Stomach (tissue), 9 donors: ENCODE results near the gene NPB. TPM values are rescaled to one million over a fixed set of nuclear protein-coding genes. Genes with fewer than 3 reads are reported as not detected.
A peak's percentile ranks its signal among the peaks of the same experiment; 100 is the strongest.

Source experiments
- DNase-seq, 2 donors: peaks; one replicate each; pipeline versions ENCODE4 v3.0.0 to v3.0.0-alpha.2; 2013 to 2019
- H3K27ac ChIP-seq, 5 donors: fragments of 200-600 bp in 4 of 5; sonication (generic) in 4 of 5; one replicate each; pipeline ENCODE4 v1.5.1; 2013 to 2019; ENCODE audit warnings: mild to moderate bottlenecking in 1 of 5, moderate library complexity in 1 of 5
- H3K27me3 ChIP-seq, 3 donors: fragments of 200-600 bp; sonication (generic); one replicate each; pipeline ENCODE4 v1.5.1; 2017 to 2019; ENCODE audit warnings: mixed run types in 1 of 3
- H3K36me3 ChIP-seq, 4 donors: fragments of 200-600 bp; sonication (generic); 1 replicate in 3 of 4; 2 replicates in 1 of 4; pipeline ENCODE4 v1.5.1; 2016 to 2019
- H3K4me1 ChIP-seq, 4 donors: fragments of 200-600 bp; sonication (generic); one replicate each; pipeline ENCODE4 v1.5.1; 2016 to 2019
- H3K4me3 ChIP-seq, 4 donors: fragments of 200-600 bp; sonication (generic) in 3 of 4; one replicate each; pipeline ENCODE4 v1.5.1; 2016 to 2019; ENCODE audit warnings: mild to moderate bottlenecking in 1 of 4
- H3K9me3 ChIP-seq, 4 donors: fragments of 200-600 bp; sonication (generic); one replicate each; pipeline ENCODE4 v1.5.1; 2016 to 2019
- CTCF ChIP-seq, 7 experiments: fragments of 450-650 bp in 4 of 7; fragments of 200-600 bp in 3 of 7; sonication (generic) in 3 of 7; IDR thresholded peaks; one replicate each; pipeline ENCODE4 v1.5.1; 2016 to 2019; ENCODE audit warnings: antibody characterized with exemption in 7 of 7, control low read depth in 2 of 7, mild to moderate bottlenecking in 1 of 7
- EP300 ChIP-seq: sonication (generic); formaldehyde crosslinking; IDR thresholded peaks from one replicate; pipeline ENCODE4 v1.6.1; 2017; ENCODE audit warnings: antibody characterized with exemption
- POLR2A ChIP-seq, 4 donors: fragments of 450-650 bp; IDR thresholded peaks; one replicate each; pipeline ENCODE4 v1.6.1; 2016; ENCODE audit warnings: antibody characterized with exemption in 4 of 4, control low read depth in 2 of 4, mild to moderate bottlenecking in 1 of 4, moderate library complexity in 1 of 4
- POLR2AphosphoS5 ChIP-seq, 3 donors: sonication (generic); formaldehyde crosslinking; IDR thresholded peaks; one replicate each; pipeline ENCODE4 v1.6.1; 2016; ENCODE audit warnings: antibody characterized with exemption in 3 of 3
- WGBS, 5 donors: extraction: QIAGEN DNeasy Blood & Tissue Kit in 3 of 5; methylation state at CpG; one replicate each; pipeline versions ENCODE4 v1.1.5 to v1.1.7; 2013 to 2018; 5-methylcytosine and 5-hydroxymethylcytosine counted together
- intact Hi-C: fragments of 100-400 bp; cut with DNase I; formaldehyde crosslinking; loops from one replicate; pipeline ENCODE4 v1.15.1; 2023; ENCODE audit warnings: low total_unique reads
- polyA plus RNA-seq, 3 donors: library from polyadenylated mRNA; stranded (reverse); fragments of 200-250 nt; gene quantifications; one replicate each; pipeline ENCODE4 v1.2.3, GENCODE V29; 2013
- total RNA-seq, 5 donors: library from RNA; depleted of rRNA; stranded (reverse); fragments of >200 nt; gene quantifications; one replicate each; pipeline versions ENCODE4 v1.1.0 to v1.2.3, GENCODE V29; 2014 to 2016
- donor health status: healthy with polysubstance abuse.
- donor health status: Bipolar disorder and iron deficiency.
- donor health status: healthy.

NPB gene
- total and polyA plus RNA-seq, 8 donors, result 0.83 to 2.0 (median 1.2) TPM; not detected in 4

GRCh38 chr17:81939218-81939617 lies 37.2 kb downstream of the NPB start:
- 67 to 84% (median 75%) methylated on average over 8 to 15 of the region's 15 CpGs for WGBS, 5 donors
- no peak for TF ChIP-seq POLR2A (IDR thresholded peaks at IDR 0.05)
- TF ChIP-seq CTCF (IDR thresholded peaks at IDR 0.05), result no peak
- no peak for TF ChIP-seq POLR2AphosphoS5 (IDR thresholded peaks at IDR 0.05)
- TF ChIP-seq EP300, result no peak
- Histone ChIP-seq H3K4me1 (peaks cover 9 to 48% (median 23%) of the 10 kb centered on the region in 4 donors), H3K4me3 (no peak overlapping the region), H3K27ac (peak overlapping the region in 1 of 5 donors; percentile 20), H3K36me3 (peaks cover 0 to 5% (median under 1%) of the 10 kb centered on the region in 4 donors), H3K9me3 (no peaks in the 10 kb centered on the region), H3K27me3 (peaks cover 0 to 59% (median 12%) of the 10 kb centered on the region in 3 donors)
- intact Hi-C loops, result no loop called here
- DNase-seq, result no peak

- peak in 1 of 2 donors; percentile 62 for DNase-seq
- Histone ChIP-seq H3K27me3 (peaks cover 0 to 66% (median 12%) of the 10 kb centered on the region in 3 donors), H3K9me3 (no peaks in the 10 kb centered on the region), H3K27ac (peak overlapping the region in 1 of 5 donors; percentile 20), H3K36me3 (no peaks in the 10 kb centered on the region), H3K4me1 (peaks cover 9 to 46% (median 23%) of the 10 kb centered on the region in 4 donors), H3K4me3 (no peak overlapping the region)
- intact Hi-C loops, result no loop called here
- TF ChIP-seq POLR2AphosphoS5 (IDR thresholded peaks at IDR 0.05), result no peak
- no peak for TF ChIP-seq CTCF (IDR thresholded peaks at IDR 0.05)
- TF ChIP-seq EP300, result no peak
- no peak for TF ChIP-seq POLR2A (IDR thresholded peaks at IDR 0.05)
- 49 to 63% (median 53%) methylated on average over 10 to 21 of the region's 21 CpGs for WGBS, 5 donors
Observed at GRCh38 chr17:81939881-81940385, 37.9 kb downstream of the NPB start.

- intact Hi-C loops, result no loop called here
- DNase-seq, result no peak
- H3K36me3 ChIP-seq, result no peaks in the 10 kb centered on the region
- H3K4me3 ChIP-seq, result no peak overlapping the region
- H3K9me3 ChIP-seq, result no peaks in the 10 kb centered on the region
- no peak overlapping the region for H3K27ac ChIP-seq
- H3K4me1 ChIP-seq, result peaks cover 9 to 37% (median 21%) of the 10 kb centered on the region in 4 donors
- WGBS, 5 donors, result 89 to 93% (median 92%) methylated on average over 34 to 56 of the region's 56 CpGs
- peaks cover 0 to 71% (median 12%) of the 10 kb centered on the region in 3 donors for H3K27me3 ChIP-seq
- TF ChIP-seq POLR2AphosphoS5 (IDR thresholded peaks at IDR 0.05) (no peak), CTCF (IDR thresholded peaks at IDR 0.05) (no peak), EP300 (no peak), POLR2A (IDR thresholded peaks at IDR 0.05) (no peak)
Observed at GRCh38 chr17:81940538-81941483, 38.8 kb downstream of the NPB start.

- no peak overlapping the region for H3K27ac ChIP-seq
- no peak overlapping the region for H3K4me3 ChIP-seq
- no peaks in the 10 kb centered on the region for H3K9me3 ChIP-seq
- H3K27me3 ChIP-seq, result peaks cover 0 to 72% (median 12%) of the 10 kb centered on the region in 3 donors
- TF ChIP-seq CTCF (IDR thresholded peaks at IDR 0.05) (no peak), POLR2A (IDR thresholded peaks at IDR 0.05) (no peak), EP300 (no peak), POLR2AphosphoS5 (IDR thresholded peaks at IDR 0.05) (no peak)
- no peak for DNase-seq
- H3K36me3 ChIP-seq, result no peaks in the 10 kb centered on the region
- H3K4me1 ChIP-seq, result peaks cover 8 to 30% (median 13%) of the 10 kb centered on the region in 4 donors
- WGBS, 5 donors, result 42 to 80% (median 47%) methylated on average over 1 to 30 of the region's 30 CpGs
- intact Hi-C loops, result no loop called here
Observed at GRCh38 chr17:81941484-81942166, 39.6 kb downstream of the NPB start.
